Measurements from ENCODE around the gene GPHB5.

GRCh38 chr14:63267171-63267570 is 51.6 kb downstream of the GPHB5 start:
- TF ChIP-seq CTCF (IDR thresholded peaks at IDR 0.05): no peak
- TF ChIP-seq EP300 (IDR thresholded peaks at IDR 0.05; ENCODE audit: low read depth): no peak
- no peak for TF ChIP-seq POLR2A (IDR thresholded peaks at IDR 0.05)
- TF ChIP-seq POLR2AphosphoS5 (IDR thresholded peaks at IDR 0.05): no peak

All from transverse colon (tissue), 4 donors.